ENCODE results near the gene VSX2.

VSX2 gene

GRCh38 chr14:74302634-74303569, 63.7 kb downstream of the VSX2 start, which contains the start of gene ABCD4:
Gene ABCD4, minus strand, starts transcription at chr14:74302934. Its CDS starts 22 bp downstream, at chr14:74302912.
- DNase-seq = peak; percentile 95

- no peak for DNase-seq
Measured at GRCh38 chr14:74308695-74309094, 69.4 kb downstream of the VSX2 start.

- DNase-seq = no peak
Measured at GRCh38 chr14:74309125-74310022, 70.1 kb downstream of the VSX2 start.

- no peak for DNase-seq
Measured at GRCh38 chr14:74312161-74312560, 72.9 kb downstream of the VSX2 start.

All from NCI-H1105 treated with DMSO at 0.1 percent for 48 hours (cell line).